ENCODE results near the gene DDIAS. TPM values are rescaled to one million over a fixed set of nuclear protein-coding genes. Genes with fewer than 3 reads are reported as not detected.
A peak's percentile ranks its signal among the peaks of the same experiment; 100 is the strongest.
"Not testable (repeated sequence)": the region's sequence is repeated elsewhere in the genome, so short reads cannot be mapped to it uniquely, and the experiment has no call there.

DDIAS gene
- polyA plus RNA-seq, 3 donors = 6.9 to 7.5 (median 7.1) TPM

GRCh38 chr11:82889133-82890001, 12.2 kb upstream of the DDIAS start:
- DNase-seq (ENCODE audit: low read depth in 3 of 3, low spot score in 2 of 3) = no peak

- DNase-seq (ENCODE audit: low read depth in 3 of 3, low spot score in 2 of 3) = no peak
These were observed 11.6 kb upstream of the DDIAS start for GRCh38 chr11:82890002-82890341.

GRCh38 chr11:82890936-82891335, 10.6 kb upstream of the DDIAS start:
- DNase-seq (ENCODE audit: low read depth in 3 of 3, low spot score in 2 of 3) = no peak

DNA sequence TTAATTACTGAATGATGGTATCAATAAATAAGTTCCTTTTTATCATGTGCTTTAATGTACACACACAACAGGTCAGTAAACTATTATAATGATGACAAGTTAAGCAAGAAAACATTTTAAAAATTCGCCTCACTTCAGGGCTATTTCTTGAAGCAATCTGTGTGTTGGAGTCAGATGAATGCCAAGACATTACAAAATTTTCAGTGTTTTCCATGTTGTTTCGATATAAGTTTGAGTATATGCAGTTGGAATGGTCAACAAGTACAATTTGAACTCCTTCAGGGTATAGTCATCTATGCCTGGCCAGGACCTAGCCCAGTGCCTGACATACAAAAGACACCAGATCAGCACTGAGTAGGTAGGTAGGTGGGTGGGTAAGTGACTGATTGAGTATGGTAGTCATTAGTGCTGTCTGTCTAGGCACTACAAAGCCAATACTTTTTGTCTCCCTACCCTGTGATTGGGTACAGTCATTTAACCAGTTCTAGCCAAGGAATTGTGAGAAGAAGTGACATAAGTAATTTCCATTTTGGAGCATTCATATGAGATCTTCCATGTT, 8.8 kb upstream of the DDIAS start:
- no peak for DNase-seq (ENCODE audit: low read depth in 3 of 3, low spot score in 2 of 3)

- DNase-seq (ENCODE audit: low read depth in 3 of 3, low spot score in 2 of 3) = no peak
These were observed 6.0 kb upstream of the DDIAS start for GRCh38 chr11:82895437-82896091.

DNA sequence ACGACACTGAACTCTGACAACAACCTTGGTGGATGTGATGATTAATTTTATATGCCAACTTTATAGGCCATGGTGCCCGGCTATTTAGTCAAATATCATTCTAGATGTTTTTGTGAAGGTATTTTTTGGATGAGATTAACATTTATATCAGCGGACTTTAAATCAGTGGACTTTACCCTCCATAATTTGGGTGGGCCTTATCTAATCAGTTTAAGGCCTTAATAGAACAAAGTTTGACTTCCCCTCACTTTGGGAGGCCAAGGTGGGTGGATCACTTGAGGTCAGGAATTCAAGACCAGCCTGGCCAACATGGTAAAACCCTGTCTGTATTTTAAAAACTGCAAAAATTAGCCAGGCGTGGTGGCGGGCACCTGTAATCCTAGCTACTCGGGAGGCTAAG, 5.4 kb upstream of the DDIAS start:
- no peak for DNase-seq (ENCODE audit: low read depth in 3 of 3, low spot score in 2 of 3)

DNA sequence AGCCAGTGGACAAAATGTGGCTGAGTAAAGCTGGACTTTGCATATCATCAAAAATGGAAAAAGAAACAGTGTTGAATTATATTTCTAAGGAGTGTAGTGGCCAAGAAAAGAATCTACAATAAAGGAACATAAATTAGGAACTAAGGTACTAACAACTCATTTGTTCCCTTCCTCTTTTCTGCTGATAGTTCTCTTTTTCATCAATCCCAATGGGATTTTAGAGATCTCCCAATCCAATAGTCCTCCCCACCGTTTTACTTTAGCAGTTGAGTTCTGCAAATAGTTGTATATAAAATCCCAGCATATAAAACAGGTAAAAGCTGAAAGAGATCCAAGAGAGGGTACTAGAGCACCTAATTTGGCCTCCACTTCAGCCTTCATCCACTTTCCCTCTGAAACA, 3.3 kb upstream of the DDIAS start:
- no peak for DNase-seq (ENCODE audit: low read depth in 3 of 3, low spot score in 2 of 3)

DNA sequence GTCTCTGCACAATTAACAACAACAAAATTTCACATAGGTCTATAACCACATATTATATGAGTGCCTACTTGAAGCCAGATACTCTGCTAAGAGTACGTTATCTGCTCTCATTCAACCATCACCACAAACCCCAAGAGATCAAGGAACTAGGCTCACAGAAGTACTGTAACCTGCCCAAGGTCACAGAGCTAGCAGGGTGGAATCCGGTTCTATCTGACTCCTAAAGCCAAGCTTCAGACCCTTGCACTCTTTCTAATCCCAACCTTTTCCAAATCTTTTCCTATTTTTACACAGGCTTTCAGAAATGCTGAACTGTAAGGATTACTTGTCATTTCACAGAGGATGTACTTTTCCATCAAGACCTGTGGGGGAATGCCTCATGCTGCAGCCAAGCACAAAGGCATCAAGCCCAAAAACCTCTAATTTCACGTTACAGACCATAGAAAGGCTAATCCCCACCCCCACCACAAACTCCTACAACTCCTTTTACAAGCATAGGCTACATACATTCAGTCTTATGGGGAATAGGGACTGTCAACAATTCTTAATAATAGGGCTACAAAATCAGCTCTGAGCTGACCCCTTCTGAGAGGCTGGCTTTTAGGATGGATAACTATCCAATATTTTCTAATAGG, 2.2 kb upstream of the DDIAS start:
- no peak for DNase-seq (ENCODE audit: low read depth in 3 of 3, low spot score in 2 of 3)

DNA sequence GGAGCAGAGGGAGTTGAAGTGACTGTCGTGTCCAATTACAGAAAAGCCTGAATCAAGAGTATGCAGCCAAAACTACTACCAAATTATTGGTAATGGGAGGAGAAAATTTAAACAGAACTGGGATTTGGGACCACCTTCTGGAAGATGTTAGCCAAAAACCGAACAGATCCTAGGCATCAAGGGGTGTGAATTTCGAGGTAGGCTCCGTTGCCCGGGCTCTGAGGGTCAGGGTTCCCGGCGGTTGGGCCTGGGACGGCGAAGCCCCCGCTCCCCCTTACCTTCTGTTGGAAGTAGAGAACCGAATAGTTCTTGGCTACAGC, 1.6 kb upstream of the DDIAS start:
- no peak for DNase-seq (ENCODE audit: low read depth in 3 of 3, low spot score in 2 of 3)

- DNase-seq (ENCODE audit: low read depth in 3 of 3, low spot score in 2 of 3) = peak; percentile 65 to 78 (median 75)
These were observed 1.0 kb upstream of the DDIAS start, which contains the start of gene PRCP for GRCh38 chr11:82900277-82901164. Gene PRCP (minus strand): TSS chr11:82900430. CDS start chr11:82900402, 28 bp downstream.

DNA sequence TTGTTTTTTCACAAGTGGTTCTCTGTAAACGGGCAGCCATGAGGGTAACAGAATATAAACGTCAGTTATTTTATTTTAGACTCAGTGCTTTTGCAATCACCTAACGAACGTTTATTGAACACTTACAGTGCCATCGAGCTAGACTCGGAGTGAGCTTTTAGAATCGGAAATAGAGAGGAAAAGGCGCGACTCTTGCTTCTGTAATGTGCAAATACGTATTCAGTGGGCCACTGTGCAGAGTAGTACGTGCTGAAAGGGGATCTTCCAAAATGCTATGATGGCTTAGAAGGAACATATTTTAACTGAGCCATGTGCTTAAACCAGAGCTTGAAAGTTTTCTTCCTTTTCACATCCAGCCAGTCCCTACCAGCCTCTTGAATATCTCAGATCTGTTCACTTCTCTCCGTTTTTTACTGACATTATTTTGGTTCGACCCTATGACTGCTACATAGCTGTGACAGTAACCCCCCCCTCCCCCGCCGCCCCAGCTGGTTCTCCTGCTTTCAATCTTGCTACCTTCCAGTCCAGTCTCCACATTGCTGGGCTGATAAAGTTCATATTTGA, 468 bp downstream of the DDIAS start:
- no peak for DNase-seq (ENCODE audit: low read depth in 3 of 3, low spot score in 2 of 3)

- no peak for DNase-seq (ENCODE audit: low read depth in 3 of 3, low spot score in 2 of 3)
These were observed 1.3 kb downstream of the DDIAS start for GRCh38 chr11:82902880-82903279.

GRCh38 chr11:82903843-82904586, 2.5 kb downstream of the DDIAS start:
- DNase-seq (ENCODE audit: low read depth in 3 of 3, low spot score in 2 of 3) = no peak

DNA sequence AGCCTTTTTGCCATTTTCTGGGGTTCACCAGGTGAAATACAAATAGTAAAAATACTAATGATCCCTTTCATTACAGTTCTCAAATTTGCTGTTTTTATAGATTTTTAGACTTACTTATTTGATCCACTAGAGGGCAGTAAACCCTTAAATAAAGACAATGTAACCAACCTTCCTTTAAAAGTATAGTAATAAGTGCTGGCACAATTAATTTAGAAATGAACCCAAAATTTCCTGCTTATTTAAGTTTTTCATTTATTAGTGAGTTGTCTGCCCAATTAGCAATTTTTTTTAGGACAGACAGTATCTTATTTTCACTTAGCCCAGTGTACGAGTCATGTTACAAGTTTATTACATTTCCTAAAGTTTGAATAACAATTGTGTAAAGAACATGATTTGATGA, 4.7 kb downstream of the DDIAS start:
- no peak for DNase-seq (ENCODE audit: low read depth in 3 of 3, low spot score in 2 of 3)

DNA sequence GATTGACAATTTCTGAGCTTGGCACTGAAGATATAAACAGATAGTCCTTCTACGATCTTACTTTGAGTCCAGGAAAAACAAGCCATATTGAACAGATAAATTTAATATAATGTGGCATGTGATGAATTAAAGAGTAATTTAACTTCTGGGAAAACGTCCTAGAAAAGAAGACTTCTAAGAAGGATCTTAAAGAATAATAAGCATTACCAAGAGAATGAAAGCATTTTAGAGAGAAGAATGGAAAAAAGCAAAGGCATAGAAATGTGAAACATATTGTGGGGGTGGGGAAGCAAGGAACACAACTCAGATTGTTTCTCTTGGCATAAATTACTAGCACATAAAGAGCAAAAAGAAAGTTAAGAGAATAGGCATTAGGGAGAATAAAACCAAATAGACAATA, 5.4 kb downstream of the DDIAS start:
- DNase-seq (ENCODE audit: low read depth in 3 of 3, low spot score in 2 of 3) = no peak

DNA sequence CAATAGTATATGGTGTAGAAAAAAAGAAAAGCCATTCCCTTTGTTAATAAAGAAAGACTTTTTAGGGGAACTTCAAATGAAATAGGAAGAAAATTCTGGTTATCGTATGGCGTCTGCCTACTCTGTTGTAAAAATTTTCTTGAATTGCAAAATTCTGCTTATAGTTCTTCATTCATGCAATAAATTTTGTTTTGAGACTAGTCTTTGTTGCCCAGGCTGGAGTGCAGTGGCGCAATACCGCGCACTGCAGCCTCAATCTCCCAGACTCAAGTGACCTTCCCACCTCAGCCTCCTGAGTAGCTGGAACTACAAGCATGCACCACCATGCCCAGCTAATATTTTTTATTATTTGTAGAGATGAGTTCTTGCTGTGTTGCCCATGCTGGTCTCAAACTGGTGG, 5.8 kb downstream of the DDIAS start:
- DNase-seq (ENCODE audit: low read depth in 3 of 3, low spot score in 2 of 3) = no peak

- DNase-seq (ENCODE audit: low read depth in 3 of 3, low spot score in 2 of 3) = no peak
These were observed 6.8 kb downstream of the DDIAS start for GRCh38 chr11:82908311-82908710.

- no peak for DNase-seq (ENCODE audit: low read depth in 3 of 3, low spot score in 2 of 3)
These were observed 7.6 kb downstream of the DDIAS start for GRCh38 chr11:82909015-82909640.

GRCh38 chr11:82919786-82920185, 18.2 kb downstream of the DDIAS start:
- DNase-seq (ENCODE audit: low read depth in 3 of 3, low spot score in 2 of 3) = not testable (repeated sequence)

Measured in right renal cortex interstitium (tissue), 3 donors.